ENCODE data around the gene MCF2.

Gene MCF2

GRCh38 chrX:139600105-139600504 is 107.9 kb downstream of the MCF2 start:
- no peaks in the 10 kb centered on the region for H4K20me1 ChIP-seq (ENCODE audit: insufficient read depth, low read length)
- DNase-seq: no peak
- H3K9ac ChIP-seq (ENCODE audit: low read length): no peak overlapping the region
- no peaks in the 10 kb centered on the region for H3K9me3 ChIP-seq (replicated peaks; ENCODE audit: insufficient read depth, low read length)
- no peaks in the 10 kb centered on the region for H3F3A ChIP-seq (ENCODE audit: insufficient read depth, low read length)
- H3K9me2 ChIP-seq (replicated peaks; ENCODE audit: insufficient read depth, low read length): no peaks in the 10 kb centered on the region
- TF ChIP-seq EZH2 (optimal IDR thresholded peaks at IDR 0.05; ENCODE audit: low read depth, low read length): no peak
- TF ChIP-seq CTCF (IDR thresholded peaks at IDR 0.05; ENCODE audit: low read length): no peak
- TF ChIP-seq EZH2phosphoT487 (IDR thresholded peaks at IDR 0.05; ENCODE audit: low read length): no peak
- no peak overlapping the region for H3K4me2 ChIP-seq (ENCODE audit: low read depth, low read length)
- no peaks in the 10 kb centered on the region for H3K4me1 ChIP-seq (ENCODE audit: low read length)
- no peak overlapping the region for H2AFZ ChIP-seq (ENCODE audit: low read length)
- H3K4me3 ChIP-seq (ENCODE audit: low read length): no peak overlapping the region
- no peaks in the 10 kb centered on the region for H3K27me3 ChIP-seq (replicated peaks; ENCODE audit: insufficient read depth, low read length)
- no peaks in the 10 kb centered on the region for H3K79me2 ChIP-seq (ENCODE audit: low read length)
- H3K36me3 ChIP-seq (replicated peaks; ENCODE audit: insufficient read depth, low read length): no peaks in the 10 kb centered on the region
- no peak overlapping the region for H3K27ac ChIP-seq (ENCODE audit: low read length)

- no peaks in the 10 kb centered on the region for H3K9me2 ChIP-seq (replicated peaks; ENCODE audit: insufficient read depth, low read length)
- H3K4me1 ChIP-seq (ENCODE audit: low read length): no peaks in the 10 kb centered on the region
- H3K79me2 ChIP-seq (ENCODE audit: low read length): no peaks in the 10 kb centered on the region
- no peaks in the 10 kb centered on the region for H3K27me3 ChIP-seq (replicated peaks; ENCODE audit: insufficient read depth, low read length)
- no peaks in the 10 kb centered on the region for H3F3A ChIP-seq (ENCODE audit: insufficient read depth, low read length)
- H3K9ac ChIP-seq (ENCODE audit: low read length): no peak overlapping the region
- DNase-seq: no peak
- no peak for TF ChIP-seq EZH2phosphoT487 (IDR thresholded peaks at IDR 0.05; ENCODE audit: low read length)
- no peak for TF ChIP-seq EZH2 (optimal IDR thresholded peaks at IDR 0.05; ENCODE audit: low read depth, low read length)
- no peak for TF ChIP-seq CTCF (IDR thresholded peaks at IDR 0.05; ENCODE audit: low read length)
- no peak overlapping the region for H2AFZ ChIP-seq (ENCODE audit: low read length)
- H3K4me3 ChIP-seq (ENCODE audit: low read length): no peak overlapping the region
- no peak overlapping the region for H3K27ac ChIP-seq (ENCODE audit: low read length)
- H3K9me3 ChIP-seq (replicated peaks; ENCODE audit: insufficient read depth, low read length): no peaks in the 10 kb centered on the region
- H3K36me3 ChIP-seq (replicated peaks; ENCODE audit: insufficient read depth, low read length): no peaks in the 10 kb centered on the region
- no peak overlapping the region for H3K4me2 ChIP-seq (ENCODE audit: low read depth, low read length)
- H4K20me1 ChIP-seq (ENCODE audit: insufficient read depth, low read length): no peaks in the 10 kb centered on the region
Measured at GRCh38 chrX:139596068-139596467, 111.9 kb downstream of the MCF2 start.

- Histone ChIP-seq H3K9ac (ENCODE audit: low read length) (no peak overlapping the region), H3K4me3 (ENCODE audit: low read length) (no peak overlapping the region), H3K9me2 (replicated peaks; ENCODE audit: insufficient read depth, low read length) (no peaks in the 10 kb centered on the region), H2AFZ (ENCODE audit: low read length) (no peak overlapping the region), H3K4me1 (ENCODE audit: low read length) (no peaks in the 10 kb centered on the region), H4K20me1 (ENCODE audit: insufficient read depth, low read length) (no peaks in the 10 kb centered on the region), H3K9me3 (replicated peaks; ENCODE audit: insufficient read depth, low read length) (no peaks in the 10 kb centered on the region), H3K36me3 (replicated peaks; ENCODE audit: insufficient read depth, low read length) (no peaks in the 10 kb centered on the region), H3K79me2 (ENCODE audit: low read length) (no peaks in the 10 kb centered on the region), H3K27ac (ENCODE audit: low read length) (no peak overlapping the region), H3K4me2 (ENCODE audit: low read depth, low read length) (no peak overlapping the region), H3K27me3 (replicated peaks; ENCODE audit: insufficient read depth, low read length) (no peaks in the 10 kb centered on the region), H3F3A (ENCODE audit: insufficient read depth, low read length) (no peaks in the 10 kb centered on the region)
- TF ChIP-seq EZH2phosphoT487 (IDR thresholded peaks at IDR 0.05; ENCODE audit: low read length): no peak
- TF ChIP-seq EZH2 (optimal IDR thresholded peaks at IDR 0.05; ENCODE audit: low read depth, low read length): no peak
- no peak for TF ChIP-seq CTCF (IDR thresholded peaks at IDR 0.05; ENCODE audit: low read length)
- no peak for DNase-seq
Measured at GRCh38 chrX:139585613-139586012, 122.4 kb downstream of the MCF2 start.
